NCI-H128 (cell line): ENCODE data around the gene MYO10.
"Not testable (repeated sequence)": the region's sequence is repeated elsewhere in the genome, so short reads cannot be mapped to it uniquely, and the experiment has no call there.

Experiments
- DNase-seq: peaks from one replicate; lab custom pipeline; 2025; ENCODE audit not compliant: unreplicated experiment; lab: John Stamatoyannopoulos, UW

MYO10 gene

GRCh38 chr5:16721151-16722096 lies 214.7 kb downstream of the MYO10 start:
- no peak for DNase-seq

- not testable (repeated sequence) for DNase-seq
Measured at GRCh38 chr5:16718036-16718435, 218.1 kb downstream of the MYO10 start.

- DNase-seq: no peak
Measured at GRCh38 chr5:16713386-16713928, 222.6 kb downstream of the MYO10 start.

- no peak for DNase-seq
Measured at GRCh38 chr5:16712620-16713019, 223.5 kb downstream of the MYO10 start.

- no peak for DNase-seq
Measured at GRCh38 chr5:16712178-16712577, 223.9 kb downstream of the MYO10 start.

GRCh38 chr5:16709691-16710433 lies 226.2 kb downstream of the MYO10 start:
- no peak for DNase-seq

- no peak for DNase-seq
Measured at GRCh38 chr5:16707869-16708192, 228.3 kb downstream of the MYO10 start.

- no peak for DNase-seq
Measured at GRCh38 chr5:16707168-16707868, 228.8 kb downstream of the MYO10 start.

GRCh38 chr5:16704945-16705344 lies 231.1 kb downstream of the MYO10 start:
- no peak for DNase-seq

- DNase-seq: no peak
Measured at GRCh38 chr5:16702964-16703363, 233.1 kb downstream of the MYO10 start.

- DNase-seq: no peak
Measured at GRCh38 chr5:16701134-16702099, 234.7 kb downstream of the MYO10 start.

- DNase-seq: no peak
Measured at GRCh38 chr5:16700081-16700480, 236.0 kb downstream of the MYO10 start.

GRCh38 chr5:16695779-16696178 lies 240.3 kb downstream of the MYO10 start:
- no peak for DNase-seq

GRCh38 chr5:16693879-16694278 lies 242.2 kb downstream of the MYO10 start:
- no peak for DNase-seq

GRCh38 chr5:16691731-16692130 lies 244.4 kb downstream of the MYO10 start:
- DNase-seq: no peak

- no peak for DNase-seq
Measured at GRCh38 chr5:16690243-16690852, 245.7 kb downstream of the MYO10 start.

GRCh38 chr5:16687898-16688297 lies 248.2 kb downstream of the MYO10 start:
- DNase-seq: no peak

GRCh38 chr5:16685069-16685468 lies 251.0 kb downstream of the MYO10 start:
- no peak for DNase-seq

- DNase-seq: no peak
Measured at GRCh38 chr5:16681876-16682275, 254.2 kb downstream of the MYO10 start.

- no peak for DNase-seq
Measured at GRCh38 chr5:16679863-16680262, 256.2 kb downstream of the MYO10 start.
